Aorta (tissue), 5 donors: ENCODE data around the gene SHB. TPM values are rescaled to one million over a fixed set of nuclear protein-coding genes. Genes with fewer than 3 reads are reported as not detected.
A peak's percentile ranks its signal among the peaks of the same experiment; 100 is the strongest.
"Not testable (repeated sequence)": the region's sequence is repeated elsewhere in the genome, so short reads cannot be mapped to it uniquely, and the experiment has no call there.

Experiments used
- ATAC-seq: fragments of 200-7000 bp; cut with Tn5 transposase; one replicate; pipeline ENCODE4 v1.9.1; 2022; ENCODE audit warnings: moderate library complexity; ENCODE audit not compliant: low FRiP score
- DNase-seq, 2 donors: peaks; one replicate each; pipeline ENCODE4 v3.0.0-alpha.2; 2020
- H3K27ac ChIP-seq, 2 donors: one replicate each; pipeline ENCODE4 v1.5.1; 2013; ENCODE audit warnings: low read length in 2 of 2, mild to moderate bottlenecking in 2 of 2, moderate library complexity in 2 of 2, control low read depth in 1 of 2, inconsistent platforms in 1 of 2, low read depth in 1 of 2
- H3K27me3 ChIP-seq, 2 donors: one replicate each; pipeline ENCODE4 v1.6.1; 2013; ENCODE audit warnings: control low read depth in 1 of 2, low read length in 1 of 2, mild to moderate bottlenecking in 1 of 2, moderate library complexity in 1 of 2; ENCODE audit not compliant: insufficient read depth in 2 of 2, control insufficient read depth in 1 of 2
- H3K36me3 ChIP-seq, 2 donors: one replicate each; pipeline ENCODE4 v1.6.1; 2013; ENCODE audit warnings: control low read depth in 1 of 2, low read length in 1 of 2, mild to moderate bottlenecking in 1 of 2; ENCODE audit not compliant: insufficient read depth in 2 of 2, control insufficient read depth in 1 of 2
- H3K4me1 ChIP-seq, 2 donors: one replicate each; pipeline ENCODE4 v1.6.1; 2013; ENCODE audit warnings: low read length in 2 of 2, control low read depth in 1 of 2, mild to moderate bottlenecking in 1 of 2, moderate library complexity in 1 of 2; ENCODE audit not compliant: insufficient read depth in 2 of 2, control insufficient read depth in 1 of 2
- H3K4me3 ChIP-seq, 2 donors: one replicate each; pipeline ENCODE4 v1.5.1; 2013; ENCODE audit warnings: low read length in 2 of 2, control low read depth in 1 of 2, mild to moderate bottlenecking in 1 of 2
- H3K9me3 ChIP-seq: one replicate; pipeline ENCODE4 v1.6.1; 2013; ENCODE audit warnings: mild to moderate bottlenecking, low read length; ENCODE audit not compliant: control insufficient read depth
- WGBS, 2 donors: extraction: QIAGEN DNeasy Blood & Tissue Kit; methylation state at CpG; one replicate each; pipeline ENCODE4 v1.1.7; 2013; 5-methylcytosine and 5-hydroxymethylcytosine counted together
- intact Hi-C, 2 donors: fragments of 100-400 bp; cut with DNase I; formaldehyde crosslinking; loops; one replicate each; pipeline versions ENCODE4 v1.14.2 to v1.15.0; 2022
- polyA plus RNA-seq, 2 donors: library from polyadenylated mRNA; stranded (reverse); fragments of 200-250 nt; gene quantifications; one replicate each; pipeline ENCODE4 v1.2.3, GENCODE V29; 2013
- total RNA-seq, 2 donors: library from RNA; stranded (reverse); fragmentation: NEBNext Ultra II Directional; extraction: Animal tissue kit (Norgen Biotek cat#: 25700); gene quantifications; one replicate each; pipeline ENCODE4 v1.2.1, GENCODE V29; 2021
- donor health status: healthy with polysubstance abuse.
- donor health status: Bipolar disorder and iron deficiency.
- donor health status: DM: no; HTN: no; CAD: no.
- donor health status: DM: no; HTN: no; CAD: no.
- donor health status: DM: yes; HTN: yes; CAD: no.

SHB gene
- total and polyA plus RNA-seq, 4 donors: 3.5 to 29.3 (median 17.2) TPM

GRCh38 chr9:38054653-38055052 is 14.4 kb downstream of the SHB start:
- intact Hi-C loops: no loop called here
- Histone ChIP-seq H3K27me3 (no peaks in the 10 kb centered on the region), H3K4me3 (no peak overlapping the region), H3K27ac (no peak overlapping the region), H3K4me1 (peaks cover 0 to 2% of the 10 kb centered on the region in 2 donors), H3K9me3 (no peaks in the 10 kb centered on the region), H3K36me3 (no peaks in the 10 kb centered on the region)
- ATAC-seq: no peak
- DNase-seq: no peak
- 89 to 90% methylated on average over 3 of the region's 3 CpGs for WGBS, 2 donors

- 93 to 96% methylated on average over 3 of the region's 3 CpGs for WGBS, 2 donors
- ATAC-seq: no peak
- Histone ChIP-seq H3K4me3 (no peak overlapping the region), H3K27ac (peak overlapping the region in 1 of 2 donors; percentile 26), H3K4me1 (peaks cover 0 to 2% of the 10 kb centered on the region in 2 donors), H3K36me3 (no peaks in the 10 kb centered on the region), H3K27me3 (no peaks in the 10 kb centered on the region), H3K9me3 (no peaks in the 10 kb centered on the region)
- DNase-seq: no peak
- intact Hi-C loops: no loop called here
Observed at GRCh38 chr9:38053697-38054461, 15.1 kb downstream of the SHB start.

GRCh38 chr9:38051780-38052546 is 17.1 kb downstream of the SHB start:
- ATAC-seq (no peak), DNase-seq (no peak)
- Histone ChIP-seq H3K4me1 (peaks cover 0 to 3% of the 10 kb centered on the region in 2 donors), H3K4me3 (no peak overlapping the region), H3K9me3 (no peaks in the 10 kb centered on the region), H3K36me3 (no peaks in the 10 kb centered on the region), H3K27ac (no peak overlapping the region), H3K27me3 (no peaks in the 10 kb centered on the region)
- WGBS, 2 donors: 78 to 86% methylated on average over 19 of the region's 19 CpGs
- intact Hi-C loops: no loop called here

- DNase-seq: peak in 1 of 2 donors; percentile 5
- Histone ChIP-seq H3K27ac (peak overlapping the region in 1 of 2 donors; percentile 92), H3K27me3 (no peaks in the 10 kb centered on the region), H3K4me1 (peaks cover 0 to 3% of the 10 kb centered on the region in 2 donors), H3K9me3 (no peaks in the 10 kb centered on the region), H3K4me3 (no peak overlapping the region), H3K36me3 (no peaks in the 10 kb centered on the region)
- intact Hi-C loops: no loop called here
- WGBS, 2 donors: 13 to 16% methylated on average over 4 of the region's 4 CpGs
- ATAC-seq: peak; percentile 23
Observed at GRCh38 chr9:38048316-38048969, 20.6 kb downstream of the SHB start.

GRCh38 chr9:38047301-38048251 is 21.5 kb downstream of the SHB start:
- Histone ChIP-seq H3K27me3 (no peaks in the 10 kb centered on the region), H3K4me1 (peaks cover 0 to 3% of the 10 kb centered on the region in 2 donors), H3K9me3 (no peaks in the 10 kb centered on the region), H3K27ac (peak overlapping the region; percentile 78 to 92), H3K4me3 (no peak overlapping the region), H3K36me3 (no peaks in the 10 kb centered on the region)
- peak; percentile 72 to 79 for DNase-seq
- 5 to 9% methylated on average over 15 of the region's 15 CpGs for WGBS, 2 donors
- intact Hi-C loops: no loop called here
- ATAC-seq: peak; percentile 73

GRCh38 chr9:38046661-38047300 is 22.2 kb downstream of the SHB start:
- Histone ChIP-seq H3K9me3 (no peaks in the 10 kb centered on the region), H3K4me1 (peaks cover 0 to 3% of the 10 kb centered on the region in 2 donors), H3K27ac (peak overlapping the region; percentile 78 to 92), H3K36me3 (no peaks in the 10 kb centered on the region), H3K27me3 (no peaks in the 10 kb centered on the region), H3K4me3 (no peak overlapping the region)
- peak; percentile 5 for ATAC-seq
- WGBS, 2 donors: 58 to 61% methylated on average over 8 of the region's 8 CpGs
- intact Hi-C loops: no loop called here
- peak in 1 of 2 donors; percentile 37 for DNase-seq

- H3K36me3 ChIP-seq, H3K9me3 ChIP-seq, H3K27ac ChIP-seq, H3K4me3 ChIP-seq, intact Hi-C loops, H3K4me1 ChIP-seq, DNase-seq, ATAC-seq, H3K27me3 ChIP-seq: not testable (repeated sequence)
- WGBS, 2 donors: 79 to 86% methylated on average over 10 of the region's 10 CpGs
Observed at GRCh38 chr9:38045939-38046338, 23.1 kb downstream of the SHB start.
